ACC112 (cell line): Measurements from ENCODE around the gene DMRT1.

ENCODE experiments used
- H2AFZ ChIP-seq: fragments of 200-600 bp; sonication (generic); one replicate; pipeline ENCODE4 v1.6.0; 2017; ENCODE audit warnings: antibody characterized with exemption, low read length; ENCODE audit not compliant: unreplicated experiment
- H3K27ac ChIP-seq: fragments of 200-600 bp; sonication (generic); 2 replicates; pipeline ENCODE4 v1.5.1; 2014; ENCODE audit warnings: low read depth, mild to moderate bottlenecking, antibody characterized with exemption, low read length, moderate library complexity
- H3K27me3 ChIP-seq: fragments of 200-600 bp; sonication (generic); 2 replicates; pipeline ENCODE4 v1.6.1; 2014; ENCODE audit warnings: mild to moderate bottlenecking, antibody characterized with exemption, low read length, moderate library complexity, mixed read lengths; ENCODE audit not compliant: insufficient read depth
- H3K36me3 ChIP-seq: fragments of 200-600 bp; sonication (generic); 2 replicates; pipeline ENCODE4 v1.6.1; 2016; ENCODE audit warnings: mild to moderate bottlenecking, antibody characterized with exemption, low read length, moderate library complexity, mixed read lengths; ENCODE audit not compliant: insufficient read depth
- H3K4me1 ChIP-seq: fragments of 200-600 bp; sonication (generic); one replicate; pipeline ENCODE4 v1.6.1; 2016; ENCODE audit warnings: low read length, mixed read lengths; ENCODE audit not compliant: insufficient read depth, unreplicated experiment, control insufficient read depth
- H3K4me3 ChIP-seq: fragments of 200-600 bp; sonication (generic); 2 replicates; pipeline ENCODE4 v1.5.1; 2014; ENCODE audit warnings: mild to moderate bottlenecking, low read depth, low read length
- H3K79me2 ChIP-seq: fragments of 200-600 bp; sonication (generic); one replicate; pipeline ENCODE4 v1.6.0; 2016; ENCODE audit warnings: low read length; ENCODE audit not compliant: control insufficient read depth, unreplicated experiment, insufficient read depth

DMRT1 gene

GRCh38 chr9:922731-923130, 81.2 kb downstream of the DMRT1 start:
- H3K27me3 ChIP-seq: peaks cover 8% of the 10 kb centered on the region
- H3K36me3 ChIP-seq: no peaks in the 10 kb centered on the region
- no peaks in the 10 kb centered on the region for H3K79me2 ChIP-seq
- H3K4me3 ChIP-seq: no peak overlapping the region
- H3K4me1 ChIP-seq: no peaks in the 10 kb centered on the region
- no peak overlapping the region for H2AFZ ChIP-seq
- H3K27ac ChIP-seq: no peak overlapping the region

DNA sequence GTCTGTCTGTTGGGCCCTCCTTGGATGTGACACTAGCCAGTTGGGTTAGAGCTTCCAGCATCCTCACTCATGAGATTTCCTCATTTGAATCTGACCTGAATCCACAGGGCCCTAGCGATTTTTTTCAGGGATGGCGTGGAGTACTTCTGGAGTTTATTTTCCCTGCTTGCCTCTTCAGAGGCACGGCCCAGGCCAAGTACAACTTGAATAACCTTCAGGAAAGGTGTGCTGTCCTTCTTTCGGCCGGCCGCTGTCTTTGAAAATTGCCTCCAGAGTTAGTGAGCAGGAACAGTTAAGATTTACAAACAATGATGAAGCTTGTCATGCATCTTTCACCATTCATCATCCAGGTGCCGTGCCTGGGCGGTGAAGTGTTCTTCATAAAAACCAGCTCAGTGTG, 85.5 kb downstream of the DMRT1 start:
- Histone ChIP-seq H3K4me1 (no peaks in the 10 kb centered on the region), H3K4me3 (no peak overlapping the region), H3K27ac (no peak overlapping the region), H3K79me2 (no peaks in the 10 kb centered on the region), H3K36me3 (no peaks in the 10 kb centered on the region), H3K27me3 (0 out of 2 replicates have a peak, but pooled peaks cover 4% of the 10 kb centered on the region), H2AFZ (no peak overlapping the region)

DNA sequence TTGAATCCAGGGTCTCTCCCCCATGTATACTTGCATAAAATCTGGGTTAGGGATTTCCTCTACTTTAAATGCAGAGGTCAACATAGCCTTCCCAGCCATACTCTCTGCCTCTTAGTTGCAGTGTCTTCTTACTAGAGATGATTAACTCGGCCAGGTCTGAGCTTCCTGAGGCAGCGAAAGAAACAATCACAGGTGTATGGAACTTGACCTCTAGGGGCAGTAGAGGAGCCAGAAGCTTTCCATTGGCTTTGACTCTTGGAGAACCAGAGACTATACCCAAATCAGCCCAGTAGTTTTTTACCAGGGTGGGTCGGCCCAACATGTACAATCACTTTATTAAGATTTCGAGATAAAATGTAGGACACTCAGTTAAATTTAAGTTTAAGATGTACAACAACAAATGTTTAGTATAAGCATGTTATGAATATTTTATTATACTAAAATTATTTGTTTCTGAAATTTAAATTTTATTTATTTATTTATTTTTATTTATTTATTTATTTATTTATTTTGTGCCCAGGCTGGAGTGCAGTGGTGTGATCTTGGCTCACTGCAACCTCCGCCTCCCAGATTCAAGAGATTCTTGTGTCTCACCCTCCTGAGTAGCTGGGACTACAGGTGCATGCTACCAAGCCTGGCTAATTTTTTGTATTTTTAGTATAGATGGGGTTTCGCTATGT, 87.0 kb downstream of the DMRT1 start:
- H3K4me1 ChIP-seq: no peaks in the 10 kb centered on the region
- no peak overlapping the region for H3K27ac ChIP-seq
- no peaks in the 10 kb centered on the region for H3K79me2 ChIP-seq
- no peaks in the 10 kb centered on the region for H3K36me3 ChIP-seq
- no peak overlapping the region for H2AFZ ChIP-seq
- H3K4me3 ChIP-seq: no peak overlapping the region
- 0 out of 2 replicates have a peak, but pooled peaks cover 4% of the 10 kb centered on the region for H3K27me3 ChIP-seq

GRCh38 chr9:929719-930118, 88.2 kb downstream of the DMRT1 start:
- Histone ChIP-seq H3K27ac (no peak overlapping the region), H3K4me1 (no peaks in the 10 kb centered on the region), H3K79me2 (no peaks in the 10 kb centered on the region), H3K4me3 (no peak overlapping the region), H2AFZ (no peak overlapping the region), H3K27me3 (peaks cover 7% of the 10 kb centered on the region), H3K36me3 (no peaks in the 10 kb centered on the region)

GRCh38 chr9:933356-933755, 91.9 kb downstream of the DMRT1 start:
- Histone ChIP-seq H3K4me1 (no peaks in the 10 kb centered on the region), H3K27me3 (peaks cover 16% of the 10 kb centered on the region), H3K4me3 (no peak overlapping the region), H3K36me3 (no peaks in the 10 kb centered on the region), H3K27ac (no peak overlapping the region), H3K79me2 (no peaks in the 10 kb centered on the region), H2AFZ (no peak overlapping the region)

- H3K36me3 ChIP-seq: no peaks in the 10 kb centered on the region
- H3K27me3 ChIP-seq: peaks cover 16% of the 10 kb centered on the region
- no peak overlapping the region for H3K4me3 ChIP-seq
- H3K4me1 ChIP-seq: no peaks in the 10 kb centered on the region
- H3K79me2 ChIP-seq: no peaks in the 10 kb centered on the region
- H3K27ac ChIP-seq: no peak overlapping the region
- no peak overlapping the region for H2AFZ ChIP-seq
Observed at GRCh38 chr9:935348-935965, 94.0 kb downstream of the DMRT1 start.

DNA sequence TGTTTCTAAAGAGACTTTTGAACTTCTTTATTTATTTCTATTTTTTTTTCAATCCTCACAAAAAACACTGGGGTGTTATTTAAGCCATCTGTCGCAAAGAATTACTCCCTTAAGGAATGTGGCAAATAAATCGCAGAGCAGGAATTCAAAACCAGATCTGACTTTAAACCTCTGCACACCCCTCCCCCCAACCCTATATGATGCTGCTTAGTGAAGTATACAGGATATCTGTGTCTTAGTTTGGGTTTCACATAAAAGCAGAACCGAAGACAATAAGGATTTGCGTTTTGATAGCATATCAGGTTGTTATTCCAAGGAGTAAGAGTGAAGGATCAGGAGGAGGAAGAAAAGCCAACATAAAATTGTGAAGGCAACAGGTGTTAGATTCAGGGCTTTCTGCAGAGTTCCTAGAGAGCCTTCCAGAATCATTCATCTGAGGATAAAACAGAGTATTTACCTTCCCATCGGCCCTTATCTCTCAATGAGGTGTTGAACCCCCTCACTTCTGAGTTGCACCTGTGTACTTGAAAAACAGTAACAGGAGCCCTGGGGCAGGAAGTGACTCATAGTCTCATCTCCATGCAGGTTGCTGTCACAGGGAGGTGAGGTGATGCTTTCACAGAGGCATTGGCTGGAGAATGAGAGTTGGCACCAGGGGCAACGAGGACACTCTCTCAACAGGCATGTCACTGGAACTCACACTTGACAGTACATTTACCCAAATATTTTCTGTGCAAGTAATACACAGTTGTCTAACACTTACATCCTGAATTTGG, 101.5 kb downstream of the DMRT1 start:
- no peak overlapping the region for H3K27ac ChIP-seq
- H3K4me3 ChIP-seq: no peak overlapping the region
- H3K79me2 ChIP-seq: no peaks in the 10 kb centered on the region
- 0 out of 2 replicates have a peak, but pooled peaks cover 4% of the 10 kb centered on the region for H3K27me3 ChIP-seq
- no peaks in the 10 kb centered on the region for H3K36me3 ChIP-seq
- H2AFZ ChIP-seq: no peak overlapping the region
- H3K4me1 ChIP-seq: no peaks in the 10 kb centered on the region

- Histone ChIP-seq H3K4me3 (no peak overlapping the region), H3K79me2 (no peaks in the 10 kb centered on the region), H3K27me3 (peaks cover 9% of the 10 kb centered on the region), H3K36me3 (no peaks in the 10 kb centered on the region), H3K4me1 (no peaks in the 10 kb centered on the region), H3K27ac (no peak overlapping the region), H2AFZ (no peak overlapping the region)
Observed at GRCh38 chr9:947985-948384, 106.5 kb downstream of the DMRT1 start.

DNA sequence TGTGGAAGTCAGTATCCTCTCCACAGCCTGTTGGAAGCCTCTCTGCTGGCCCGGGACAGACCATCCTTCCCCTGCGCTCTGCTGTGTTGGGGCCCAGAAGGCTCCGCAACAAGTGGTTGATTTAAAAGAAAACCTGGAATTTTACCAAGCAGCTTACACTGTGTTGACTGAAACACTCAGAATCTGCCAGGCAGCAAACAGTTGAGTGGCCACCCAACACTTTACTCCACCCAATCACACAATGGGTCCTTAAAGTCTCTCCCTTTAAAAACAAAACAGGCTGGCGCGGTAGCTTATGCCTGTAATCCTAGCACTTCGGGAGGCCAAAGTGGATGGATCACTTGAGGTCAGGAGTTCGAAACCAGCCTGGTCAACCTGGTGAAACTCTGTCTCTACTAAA, 107.0 kb downstream of the DMRT1 start:
- H3K27ac ChIP-seq: no peak overlapping the region
- no peaks in the 10 kb centered on the region for H3K36me3 ChIP-seq

GRCh38 chr9:950139-950538, 108.6 kb downstream of the DMRT1 start:
- H2AFZ ChIP-seq: no peak overlapping the region
- no peaks in the 10 kb centered on the region for H3K4me1 ChIP-seq
- H3K36me3 ChIP-seq: no peaks in the 10 kb centered on the region
- H3K79me2 ChIP-seq: no peaks in the 10 kb centered on the region
- H3K4me3 ChIP-seq: no peak overlapping the region
- H3K27me3 ChIP-seq: peaks cover 13% of the 10 kb centered on the region
- no peak overlapping the region for H3K27ac ChIP-seq

More for the DNA sequence above, 107.0 kb downstream of the DMRT1 start:
- H3K4me1 ChIP-seq: no peaks in the 10 kb centered on the region
- H3K27me3 ChIP-seq: peaks cover 11% of the 10 kb centered on the region
- H3K4me3 ChIP-seq: no peak overlapping the region
- H3K79me2 ChIP-seq: no peaks in the 10 kb centered on the region
- no peak overlapping the region for H2AFZ ChIP-seq
